ENCODE measurements around the gene CSTB.
A peak's percentile ranks its signal among the peaks of the same experiment; 100 is the strongest.

CSTB gene

DNA sequence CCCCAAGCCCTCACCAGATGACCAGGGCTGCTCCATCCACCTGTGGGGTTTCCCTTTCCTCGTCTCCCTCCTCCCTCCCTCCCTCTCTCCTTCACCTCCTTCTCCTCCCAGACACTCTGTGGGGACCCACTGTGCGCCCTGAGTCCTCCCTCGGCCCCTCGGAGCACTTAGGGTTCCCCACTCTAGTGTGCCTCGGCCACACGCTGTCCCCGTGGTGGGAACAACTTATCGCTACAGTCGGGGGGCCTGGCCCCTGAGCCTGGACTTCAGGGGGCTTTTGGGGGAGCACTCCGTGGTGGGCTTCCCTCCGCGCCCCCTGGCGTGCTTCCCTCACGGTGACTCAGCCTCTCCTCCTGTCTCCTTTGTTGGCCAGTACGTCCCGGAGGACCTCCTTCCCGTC, 27.5 kb downstream of the CSTB start:
- no peak for DNase-seq

DNA sequence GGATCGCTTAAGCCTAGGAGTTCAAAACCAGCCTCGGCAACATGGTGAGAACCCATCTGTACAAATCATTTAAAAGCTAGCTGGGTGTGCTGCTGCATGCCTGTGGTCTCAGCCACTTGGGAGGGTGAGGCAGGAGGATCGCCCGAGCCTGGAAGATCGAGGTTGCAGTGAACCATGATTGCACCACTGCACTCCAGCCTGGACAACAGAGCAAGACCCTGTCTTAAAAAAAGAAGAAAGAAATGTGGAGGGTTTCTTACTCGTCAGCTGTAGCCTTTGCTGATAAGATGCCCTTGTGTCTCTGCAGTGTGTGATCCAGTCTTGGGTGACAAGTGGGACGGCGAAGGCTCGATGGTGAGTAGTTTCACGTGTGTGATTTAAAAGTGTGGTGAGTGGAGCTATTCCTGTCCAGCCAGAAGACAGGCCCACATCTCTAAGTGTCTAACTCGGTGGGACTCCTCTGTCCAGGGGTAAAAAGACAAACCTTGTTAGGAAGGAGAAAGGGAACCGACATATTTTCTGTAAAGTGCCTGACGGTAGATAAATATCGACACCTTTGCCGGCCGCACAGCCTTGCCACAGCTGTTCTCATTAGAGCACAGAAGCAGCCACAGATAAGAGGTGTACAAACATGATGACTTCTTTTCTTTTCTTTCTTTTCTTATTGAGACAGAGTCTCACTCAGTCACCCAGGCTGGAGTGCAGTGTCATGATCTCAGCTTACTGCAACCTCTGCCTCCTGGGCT, 30.2 kb downstream of the CSTB start:
- DNase-seq = no peak

DNA sequence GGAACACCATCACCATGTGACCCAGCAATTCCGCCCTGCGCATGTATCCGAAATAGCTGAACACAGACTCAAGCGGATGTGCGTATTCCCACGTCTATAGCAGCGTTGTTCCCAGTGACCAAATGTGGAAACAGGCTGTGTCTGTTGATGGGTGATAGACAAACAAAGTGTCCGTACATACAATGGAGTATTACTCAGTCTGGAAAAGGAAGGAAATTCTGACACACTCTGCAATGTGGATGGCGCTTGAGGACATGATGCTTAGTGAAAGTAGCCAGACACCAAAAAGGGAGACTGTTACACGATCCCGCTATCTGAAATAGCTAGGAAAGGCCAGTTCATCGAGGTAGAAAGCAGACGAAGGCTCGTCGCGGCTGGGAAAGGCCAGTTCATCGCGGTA, 31.4 kb downstream of the CSTB start:
- DNase-seq = no peak

DNA sequence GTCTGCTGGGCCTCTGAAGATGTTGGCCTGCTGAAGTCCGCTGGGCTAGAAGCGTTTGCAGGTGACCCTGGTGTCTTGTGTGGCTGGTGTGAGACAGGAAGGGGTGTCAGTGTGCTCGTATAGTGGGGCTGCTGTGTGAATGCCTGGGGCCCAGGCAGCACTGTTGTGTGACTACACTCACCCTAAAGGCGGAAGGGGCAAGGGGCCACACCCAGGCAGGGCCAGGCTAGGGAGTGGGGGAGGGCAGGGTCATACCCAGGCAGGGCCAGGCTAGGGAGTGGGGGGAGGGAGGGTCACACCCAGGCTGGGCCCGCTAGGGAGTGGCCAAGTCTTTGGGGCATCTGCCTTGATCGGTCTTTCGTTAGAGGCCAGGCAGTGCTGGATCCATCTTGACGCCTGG, 32.2 kb downstream of the CSTB start:
- peak in 1 of 2 donors; percentile 29 for DNase-seq

DNA sequence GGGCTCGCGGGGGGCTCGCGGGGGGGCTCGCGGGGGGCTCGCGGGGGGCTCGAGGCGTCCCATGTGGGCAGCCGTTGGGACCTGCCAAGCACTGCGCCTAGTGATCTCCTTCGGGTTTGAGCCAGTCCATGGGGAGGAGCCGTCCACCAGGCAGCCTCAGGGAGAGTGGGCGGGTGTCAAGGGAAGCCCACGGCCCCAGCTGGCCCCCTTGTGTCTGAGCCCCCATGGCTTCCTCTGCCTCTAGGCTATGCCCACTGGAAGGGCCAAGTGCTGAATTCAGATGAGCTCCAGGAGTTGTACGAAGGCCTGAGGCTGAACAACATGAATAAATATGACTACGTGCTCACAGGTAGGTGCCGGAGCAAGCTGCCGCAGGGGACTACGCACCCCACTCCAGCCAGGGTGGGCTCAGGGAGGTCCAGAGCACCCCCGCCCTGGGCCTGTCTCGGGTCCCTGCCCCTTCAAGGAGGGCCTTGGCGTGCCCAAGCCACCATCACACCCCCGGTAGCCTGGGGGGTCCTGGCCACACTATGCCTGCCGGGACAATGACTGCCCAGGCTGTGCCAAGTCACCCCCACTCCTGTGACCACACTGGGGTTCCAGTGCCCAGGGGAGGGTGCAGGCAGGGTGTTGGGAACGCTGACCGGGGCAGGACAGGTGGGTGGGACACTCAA, 34.5 kb downstream of the CSTB start:
- no peak for DNase-seq

DNA sequence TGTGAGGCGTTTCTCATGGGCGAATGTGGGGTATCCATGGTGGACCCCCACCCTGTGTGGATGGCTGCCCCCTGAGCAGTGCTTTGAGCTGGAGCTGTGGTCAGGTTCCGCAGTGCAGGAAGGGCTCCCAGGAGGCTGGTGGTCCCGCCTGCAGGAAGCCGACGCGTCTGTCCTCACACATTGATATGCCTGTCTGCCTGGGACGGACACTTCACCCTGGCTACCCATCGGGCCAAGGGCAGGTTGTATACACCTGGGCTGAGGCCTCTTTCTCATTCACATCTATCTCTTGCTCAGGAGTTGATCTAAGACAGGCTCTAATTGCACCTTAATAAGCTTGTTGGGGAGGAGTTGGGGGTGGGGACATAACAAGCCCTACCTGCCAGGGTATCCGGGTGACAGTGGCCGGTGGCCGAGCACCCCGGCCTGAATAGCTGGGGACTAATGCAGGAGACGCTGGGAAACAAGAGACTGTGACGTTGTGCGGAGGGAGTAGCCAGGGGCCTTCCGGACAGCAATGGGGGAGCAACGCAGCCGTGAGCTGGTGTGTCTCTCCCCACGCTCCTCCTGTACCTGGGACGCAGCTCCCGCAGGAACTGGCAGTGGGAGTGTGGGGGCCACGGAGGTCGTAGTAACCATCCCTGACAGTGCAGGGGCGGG, 35.5 kb downstream of the CSTB start:
- DNase-seq = no peak

DNA sequence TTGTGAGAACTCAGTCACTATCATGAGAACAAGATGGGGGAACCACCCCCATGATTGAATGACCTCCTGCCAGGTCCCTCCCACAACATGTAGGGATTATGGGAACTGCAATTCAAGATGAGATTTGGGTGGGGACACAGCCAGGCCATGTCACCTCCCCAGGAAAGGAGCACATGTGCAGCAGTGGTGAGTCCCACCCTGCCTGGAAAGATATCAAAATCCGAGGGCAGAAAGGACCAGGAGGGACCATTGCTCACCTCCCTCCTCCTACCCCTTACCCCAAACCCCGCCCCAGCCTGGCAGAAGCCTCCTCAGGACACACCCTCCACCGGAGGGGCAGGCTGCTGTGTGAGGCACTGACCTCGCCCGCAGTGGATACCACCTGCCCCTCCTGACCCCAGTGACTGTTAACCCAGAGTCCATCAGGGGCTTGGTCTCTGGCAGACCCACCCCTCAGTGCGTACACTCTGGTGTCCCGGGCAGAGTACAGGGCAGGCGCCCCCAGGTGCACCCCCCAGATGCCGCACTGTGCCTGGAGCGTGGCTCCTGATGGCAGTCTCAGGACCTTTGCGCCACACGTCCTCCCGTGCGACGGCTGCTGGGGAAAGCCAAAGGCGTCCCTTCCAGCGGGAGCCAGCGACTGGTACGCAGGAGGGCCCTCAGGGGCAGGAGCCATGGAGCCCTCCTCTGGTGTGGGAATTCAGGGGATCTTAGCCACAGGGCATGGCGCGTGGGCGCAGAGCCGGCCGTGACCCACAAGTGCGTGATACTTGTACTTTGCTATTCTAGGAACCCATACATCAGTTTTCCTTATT, 36.3 kb downstream of the CSTB start:
- peak in 1 of 2 donors; percentile 38 for DNase-seq

DNA sequence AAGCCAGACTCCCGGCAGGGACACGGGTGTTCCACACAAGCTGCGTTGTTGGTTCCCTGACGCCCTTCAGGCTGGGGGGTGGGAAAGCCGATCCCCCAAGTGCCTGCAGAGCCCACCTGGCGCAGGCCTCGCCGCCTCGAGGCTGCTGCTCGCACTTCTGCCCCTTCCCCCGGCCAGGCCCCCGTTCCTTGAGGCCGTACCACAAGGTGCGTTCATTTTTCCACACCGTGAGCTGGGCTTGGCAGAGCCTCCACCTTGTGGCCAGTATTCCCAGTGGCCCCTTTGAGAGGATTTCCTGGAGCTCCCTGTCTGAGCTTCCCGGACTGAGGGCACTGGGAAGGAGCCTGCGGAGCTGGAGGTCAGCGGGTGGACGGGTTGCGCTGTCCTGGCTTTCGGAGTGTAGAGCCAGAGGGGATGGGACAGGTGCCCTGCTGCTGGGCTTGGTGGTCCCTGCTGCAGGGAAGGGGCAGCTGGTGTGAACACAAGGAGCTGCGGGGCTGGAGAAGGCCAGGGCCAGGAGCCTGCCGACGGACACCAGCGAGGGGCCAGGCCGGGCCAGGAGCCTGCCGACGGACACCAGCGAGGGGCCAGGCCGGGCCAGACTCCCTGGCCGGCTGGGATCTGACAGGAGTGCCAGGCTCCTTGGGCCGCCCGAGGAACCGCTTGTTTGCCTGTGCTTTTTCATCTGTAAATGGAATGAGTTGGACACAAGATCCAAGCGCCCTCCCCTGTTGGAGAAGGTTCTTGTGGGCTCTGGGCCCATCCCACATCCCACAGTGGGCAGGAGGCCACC, 38.8 kb downstream of the CSTB start:
- no peak for DNase-seq

DNA sequence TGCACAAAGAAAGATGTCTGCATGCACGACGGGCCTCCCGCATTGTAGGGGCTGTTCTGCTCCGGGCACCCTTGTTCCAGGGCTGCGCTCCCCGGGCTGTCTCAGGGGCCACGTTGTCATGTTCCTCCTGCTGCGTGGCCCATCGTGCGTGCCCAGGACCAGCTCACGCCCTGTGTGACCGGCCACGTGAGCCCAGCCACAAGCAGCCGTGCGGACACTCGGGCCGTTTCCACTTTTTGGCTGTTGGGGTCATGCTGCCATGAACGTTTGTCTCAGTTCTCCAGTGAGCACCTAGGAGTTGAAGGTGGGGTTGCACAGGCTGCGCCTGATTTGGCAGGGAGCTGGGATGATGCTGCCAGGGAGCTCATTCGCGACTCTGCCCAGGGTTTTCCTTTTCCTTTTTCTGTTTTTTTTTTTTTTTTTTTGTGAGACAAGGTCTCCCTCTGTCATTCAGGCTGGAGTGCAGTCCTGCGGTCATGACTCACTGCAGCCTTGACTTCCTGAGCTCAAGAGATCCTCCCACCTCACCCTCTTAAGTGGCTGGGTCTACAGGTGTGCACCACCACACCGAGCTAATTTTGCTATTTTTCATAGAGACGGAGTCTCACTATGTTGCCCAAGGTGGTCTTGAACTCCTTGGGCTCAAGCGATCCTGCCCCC, 39.8 kb downstream of the CSTB start:
- peak in 1 of 2 donors; percentile 18 for DNase-seq

DNA sequence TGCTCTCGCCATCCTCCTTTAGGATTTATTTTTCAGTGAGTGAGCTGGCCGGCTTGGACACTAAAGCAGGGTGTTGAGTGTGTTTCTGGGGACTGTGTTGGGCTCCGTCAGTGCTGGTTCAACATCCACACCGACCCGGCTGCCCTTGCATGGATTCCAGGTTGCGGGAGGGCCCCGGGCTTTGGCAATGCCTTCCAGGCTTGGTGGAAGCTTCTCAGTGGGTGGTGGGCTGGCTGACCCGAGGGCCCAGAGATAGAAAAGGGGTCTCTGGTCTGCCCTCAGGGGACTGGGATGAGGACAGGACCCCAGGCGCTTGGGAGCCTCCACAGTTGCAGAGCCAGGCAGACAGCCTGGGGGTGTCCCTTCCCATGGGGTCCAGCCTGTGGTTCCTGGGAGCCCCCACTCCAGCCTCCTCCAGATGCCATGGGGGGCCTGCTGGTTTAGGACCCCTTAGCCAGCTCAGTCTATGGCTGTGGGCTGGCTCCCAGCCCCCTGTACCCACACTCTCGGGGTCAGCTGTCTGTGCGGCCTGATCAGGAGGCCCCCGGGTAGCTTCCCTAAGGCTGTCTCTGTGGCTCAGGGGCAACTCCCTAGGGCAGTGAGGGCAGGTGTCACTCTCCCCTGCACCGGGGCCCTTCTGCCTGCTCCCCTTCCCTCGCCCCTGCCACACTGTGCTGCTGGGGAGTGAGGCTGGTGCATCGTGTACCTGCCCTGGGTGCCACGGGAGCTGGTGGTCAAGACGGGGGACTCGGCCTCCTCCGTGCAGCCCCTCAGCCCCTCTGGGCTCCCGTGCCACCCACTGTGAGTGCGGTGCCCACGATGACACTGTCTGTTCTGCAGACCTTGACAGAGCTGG, 40.6 kb downstream of the CSTB start:
- no peak for DNase-seq

DNA sequence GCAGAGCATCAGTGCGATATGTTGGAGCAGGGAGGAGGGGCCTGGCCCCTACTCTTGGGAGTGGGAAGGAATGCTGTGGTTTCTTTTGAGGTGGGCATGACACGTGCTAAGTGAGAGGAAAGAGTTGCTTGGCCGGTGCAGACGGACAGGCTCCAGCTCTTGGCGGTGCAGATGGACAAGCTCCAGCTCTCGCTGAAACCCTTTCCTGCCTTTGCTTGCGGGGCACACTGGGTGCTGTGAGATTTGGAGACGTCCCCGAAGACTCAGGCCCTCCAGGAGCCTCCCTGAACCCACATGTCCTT, 41.2 kb downstream of the CSTB start:
- DNase-seq = no peak

DNA sequence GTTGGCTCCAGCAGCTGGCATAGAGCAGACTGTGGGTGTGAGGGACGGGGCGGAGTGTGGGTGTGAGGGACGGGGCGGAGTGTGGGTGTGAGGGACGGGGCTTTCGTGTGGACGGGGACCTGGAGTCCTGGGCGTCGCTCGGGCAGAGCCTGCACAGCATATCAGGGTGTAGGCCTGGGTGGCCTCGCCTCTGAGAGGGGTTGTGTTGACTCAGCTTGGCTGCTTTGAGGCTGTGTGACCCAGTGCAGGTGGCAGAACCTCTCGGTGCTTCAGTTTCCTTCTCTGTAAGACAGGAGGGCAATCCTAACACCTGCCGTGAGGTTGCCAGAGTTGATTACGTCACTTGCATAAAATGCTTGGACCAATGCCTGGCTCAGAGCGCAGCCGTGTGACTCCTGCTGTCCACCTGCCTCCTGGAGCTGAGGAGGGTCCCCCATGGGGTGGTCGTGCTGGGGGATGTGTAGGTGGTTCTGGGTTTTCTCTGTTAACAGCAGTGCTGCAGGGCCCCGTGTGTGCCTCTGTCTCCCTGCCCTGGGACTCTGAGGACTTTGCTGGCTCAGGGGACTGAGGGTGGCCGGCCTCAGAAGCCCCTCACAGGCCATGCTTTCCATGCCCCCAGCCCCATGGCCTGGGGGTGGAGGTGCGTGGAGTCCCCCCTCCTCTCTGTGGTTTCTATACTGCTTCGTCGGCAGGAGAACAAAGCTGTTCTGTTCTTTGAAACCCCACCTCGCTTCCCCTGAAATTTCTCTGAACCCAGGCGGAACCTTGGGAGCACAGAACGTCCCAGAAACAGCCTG, 41.8 kb downstream of the CSTB start:
- no peak for DNase-seq

DNA sequence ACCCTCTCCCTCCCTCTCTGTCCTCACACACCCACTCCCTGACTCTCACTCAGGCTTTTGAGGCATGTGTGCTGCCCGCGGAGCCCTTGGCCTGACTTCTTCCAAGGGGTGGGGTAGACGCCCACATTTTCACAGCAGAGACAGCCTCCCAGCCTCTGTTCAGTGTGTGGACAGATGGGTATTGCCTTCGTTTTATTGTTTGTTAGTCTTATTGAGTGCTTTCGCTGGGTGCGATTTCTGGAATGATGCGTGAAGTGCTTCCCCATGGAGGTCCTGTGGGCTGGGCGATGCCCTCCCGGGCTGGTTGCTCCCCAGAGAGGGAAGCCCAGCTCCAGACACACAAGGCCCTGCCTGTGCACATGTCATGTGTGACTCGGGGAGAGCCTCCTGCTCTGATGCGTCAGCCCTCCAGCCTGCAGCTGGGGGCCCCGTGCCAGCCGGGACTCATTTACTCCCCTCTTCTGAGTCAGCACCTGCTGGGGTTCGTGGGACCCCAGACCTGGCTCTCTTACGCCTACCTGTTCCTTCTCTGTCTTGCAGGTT, 42.5 kb downstream of the CSTB start:
- peak; percentile 78 to 84 for DNase-seq

DNA sequence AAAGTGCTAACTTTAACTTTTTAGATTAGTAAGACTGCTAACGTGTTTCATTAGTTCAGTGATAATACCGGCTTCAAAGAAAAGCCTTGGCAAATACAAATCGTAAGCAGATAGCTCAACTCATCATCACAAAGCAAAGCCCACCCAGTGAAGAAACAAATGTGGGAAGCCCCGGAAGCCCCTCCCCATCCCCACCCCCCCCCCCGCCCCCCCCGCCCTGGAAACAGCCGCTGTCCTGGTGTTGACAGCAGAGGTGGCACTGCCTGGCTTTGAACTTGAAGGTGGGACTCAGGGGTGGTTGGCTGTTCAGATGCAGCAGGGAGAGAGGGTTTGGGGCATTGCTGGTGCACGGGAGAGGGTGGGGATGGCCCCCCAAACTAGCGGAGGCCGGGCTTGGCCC, 43.0 kb downstream of the CSTB start:
- no peak for DNase-seq

DNA sequence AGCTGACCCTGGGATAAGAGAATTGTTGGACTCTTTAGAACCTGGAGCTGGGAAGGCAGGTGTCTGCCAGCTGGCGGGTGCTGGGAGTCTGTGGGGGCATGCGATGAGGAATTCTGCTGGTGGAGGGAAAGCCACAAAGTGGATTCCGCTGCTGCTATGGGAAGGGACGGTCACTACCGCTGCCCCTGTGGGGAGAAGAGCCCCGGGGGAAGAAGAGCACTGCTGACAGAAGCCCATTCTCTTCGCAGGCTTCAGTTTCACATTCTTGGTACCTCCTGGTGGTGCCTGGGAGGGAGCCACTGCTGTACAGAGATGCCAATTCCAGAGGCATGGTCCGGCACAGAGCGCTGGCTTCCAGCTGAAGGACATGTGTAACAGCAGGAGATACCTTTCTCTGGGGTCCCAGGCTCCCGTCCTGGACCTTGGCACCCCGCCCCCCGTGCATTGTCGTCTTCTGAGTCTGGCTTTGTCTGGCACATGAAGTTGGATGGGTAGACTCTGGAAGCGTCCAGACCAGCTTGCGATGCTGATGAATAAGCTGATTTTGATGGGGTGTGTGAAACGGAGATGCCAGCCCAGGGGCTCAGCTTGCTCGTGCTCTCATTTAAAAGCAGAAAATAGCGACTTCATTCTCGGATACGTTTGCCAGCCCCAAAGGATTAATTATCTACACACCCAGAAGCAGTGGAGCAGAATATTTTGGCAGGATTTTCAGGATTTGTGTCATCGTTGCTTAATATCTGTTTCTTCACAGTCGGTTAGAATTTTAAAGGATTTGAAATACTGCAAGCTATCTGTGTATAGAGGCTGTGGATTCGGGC, 44.0 kb downstream of the CSTB start:
- DNase-seq = no peak

DNA sequence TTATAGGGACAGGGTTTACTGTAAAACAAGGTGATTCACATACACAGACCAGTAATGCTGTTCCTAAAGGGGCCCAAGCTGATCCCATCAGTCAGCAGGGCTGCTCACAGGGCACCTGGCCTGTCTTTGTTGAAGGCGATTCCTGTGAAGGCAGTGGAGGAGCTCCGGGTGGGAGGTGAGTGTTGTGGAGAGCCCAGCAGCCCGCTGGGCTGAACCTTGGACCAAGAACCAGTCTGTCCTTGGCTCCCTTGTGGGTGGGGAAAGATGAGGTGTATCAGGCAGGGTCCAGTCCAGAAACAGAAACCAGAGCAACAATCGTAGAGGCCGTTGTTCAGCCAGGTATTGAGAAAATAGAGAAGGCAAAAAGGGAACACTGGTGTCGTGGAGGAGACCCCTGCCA, 44.6 kb downstream of the CSTB start:
- no peak for DNase-seq

DNA sequence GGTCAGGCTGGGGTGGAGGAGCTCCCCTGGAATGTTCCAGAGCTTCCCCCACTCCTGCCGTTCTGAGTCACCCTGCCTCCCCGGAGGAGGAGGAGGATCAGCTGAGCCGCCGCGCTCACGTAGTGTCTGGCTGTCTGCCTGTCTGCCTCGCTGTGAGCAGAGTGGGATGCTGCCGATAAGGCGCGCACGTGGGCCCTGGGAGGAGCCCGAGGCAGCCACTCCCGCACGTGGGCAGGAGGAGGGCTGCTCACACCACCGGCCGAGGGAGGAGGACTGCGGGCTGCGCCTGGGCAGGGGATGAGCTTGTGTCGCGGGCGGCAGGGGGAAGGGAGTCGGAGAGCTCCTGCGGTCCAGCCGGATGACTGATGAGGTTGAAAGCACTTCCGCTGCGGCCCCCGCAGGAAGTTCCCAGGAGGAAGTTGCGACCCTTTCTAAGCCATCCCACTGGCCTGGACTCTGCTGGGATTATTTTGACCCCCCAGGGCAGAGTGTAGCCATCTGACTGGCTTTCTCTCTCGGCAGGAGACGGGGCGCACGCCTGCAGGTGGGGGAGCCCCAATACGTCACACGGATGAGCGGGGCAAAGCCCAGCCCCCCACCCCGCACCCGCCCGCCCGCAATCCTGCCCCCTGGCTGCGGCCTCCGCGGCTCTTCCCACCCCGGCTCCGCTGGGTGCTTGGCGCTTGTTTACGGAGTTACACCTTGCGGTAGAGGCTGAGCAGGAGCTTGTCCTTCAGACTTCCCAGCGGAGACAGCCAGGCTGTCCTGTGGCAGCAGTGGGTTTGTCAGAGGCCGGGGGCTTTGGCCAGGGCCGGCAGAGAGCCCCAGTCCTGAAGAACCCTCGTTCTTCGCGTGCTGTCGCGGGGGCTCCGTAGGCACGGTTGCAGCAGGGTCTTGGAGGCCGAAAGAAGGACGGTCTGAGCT, 47.4 kb downstream of the CSTB start:
- DNase-seq = peak; percentile 97 to 99

DNA sequence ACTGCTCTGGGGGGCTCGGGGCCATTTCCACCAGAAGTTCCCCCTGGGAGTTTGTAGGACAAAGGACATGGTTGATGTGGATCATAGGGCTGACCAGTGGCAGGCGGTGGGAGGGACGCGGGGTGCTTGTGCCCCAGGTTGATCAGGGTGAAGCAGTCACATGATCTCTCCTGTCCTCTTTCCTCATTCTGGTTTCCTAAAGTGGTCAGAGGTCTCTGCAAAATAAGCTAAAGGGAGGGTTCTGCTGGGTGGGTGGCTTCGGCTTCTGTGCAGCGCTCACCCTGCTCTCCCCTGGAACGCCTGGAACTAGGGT, 48.0 kb downstream of the CSTB start:
- no peak for DNase-seq
